ENCODE data around the gene MED19.
"Not testable (repeated sequence)": the region's sequence is repeated elsewhere in the genome, so short reads cannot be mapped to it uniquely, and the experiment has no call there.

MED19 gene

GRCh38 chr11:57712256-57713150 is 488 bp upstream of the MED19 start, which contains the start of gene TMX2:
Gene TMX2 (plus strand): TSS chr11:57712593. CDS start chr11:57712619, 26 bp downstream.
- in situ Hi-C loops (cut with HindIII; ENCODE audit: low pct_ligation_motif_present, low pct_unique_long_range_greater_than_20kb, low sequenced_read_pairs) = no loop called here
- peak; percentile 97 for DNase-seq

GRCh38 chr11:57709802-57710367 is 2.1 kb downstream of the MED19 start:
- in situ Hi-C loops (cut with HindIII; ENCODE audit: low pct_ligation_motif_present, low pct_unique_long_range_greater_than_20kb, low sequenced_read_pairs) = no loop called here
- no peak for DNase-seq

DNA sequence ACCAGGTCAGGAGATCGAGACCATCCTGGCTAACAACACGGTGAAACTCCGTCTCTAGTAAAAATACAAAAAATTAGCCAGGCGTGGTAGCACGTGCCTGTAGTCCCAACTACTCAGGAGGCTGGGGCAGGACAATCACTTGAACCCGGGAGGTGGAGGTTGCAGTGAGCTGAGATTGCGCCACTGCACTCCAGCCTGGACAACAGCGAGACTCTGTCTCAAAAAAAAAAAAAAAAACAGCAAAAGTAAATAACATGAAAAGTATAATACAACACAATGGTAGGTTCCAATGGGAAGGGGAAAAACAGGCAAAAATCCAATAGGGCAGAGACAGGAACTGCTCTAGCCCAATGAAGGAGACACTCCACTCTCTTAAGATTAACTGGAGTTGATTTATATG is 6.6 kb downstream of the MED19 start:
- DNase-seq; in situ Hi-C loops (cut with HindIII; ENCODE audit: low pct_ligation_motif_present, low pct_unique_long_range_greater_than_20kb, low sequenced_read_pairs): not testable (repeated sequence)

DNA sequence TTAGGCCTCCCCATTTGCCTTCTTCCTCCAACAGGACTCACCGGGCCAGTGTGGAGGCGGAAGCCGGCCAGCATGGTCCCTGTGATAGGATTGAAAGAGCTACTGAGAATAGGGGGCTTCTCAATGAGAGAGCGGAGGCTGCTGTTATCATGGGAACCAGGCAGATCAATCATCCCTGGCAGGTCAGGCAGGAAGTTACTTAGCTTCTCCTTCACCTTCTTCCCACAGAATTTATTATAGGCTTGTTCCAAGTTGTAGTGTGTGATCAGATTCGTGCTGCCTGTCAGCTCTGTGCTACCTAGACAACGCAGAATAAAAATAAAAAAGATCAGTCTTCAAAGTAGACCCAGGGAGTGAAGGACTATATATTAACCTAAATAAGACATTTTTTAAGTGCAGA is 7.1 kb downstream of the MED19 start:
- in situ Hi-C loops (cut with HindIII; ENCODE audit: low pct_ligation_motif_present, low pct_unique_long_range_greater_than_20kb, low sequenced_read_pairs) = no loop called here
- no peak for DNase-seq

DNA sequence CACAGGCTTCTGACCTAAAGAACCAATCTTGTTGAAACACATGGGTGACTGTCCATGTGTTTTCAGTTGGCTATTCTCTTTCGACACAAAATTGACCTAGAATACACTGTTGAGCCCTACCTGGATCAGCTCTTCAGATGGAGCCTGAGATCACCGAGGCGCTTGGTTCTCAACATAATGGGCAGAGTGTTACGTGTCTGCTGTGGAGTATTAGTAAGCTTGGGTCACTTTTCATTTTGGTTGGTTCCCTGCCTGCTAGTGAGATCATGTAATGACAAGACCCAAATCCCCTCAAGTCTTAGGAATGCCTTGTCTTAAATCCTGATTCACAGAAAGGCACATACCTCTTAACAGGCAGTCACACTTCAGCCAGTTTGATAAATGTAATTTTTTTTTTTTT is 8.7 kb downstream of the MED19 start:
- in situ Hi-C loops (cut with HindIII; ENCODE audit: low pct_ligation_motif_present, low pct_unique_long_range_greater_than_20kb, low sequenced_read_pairs) = no loop called here
- no peak for DNase-seq

- in situ Hi-C loops (cut with HindIII; ENCODE audit: low pct_ligation_motif_present, low pct_unique_long_range_greater_than_20kb, low sequenced_read_pairs) = no loop called here
- DNase-seq = no peak
These were observed 11.6 kb downstream of the MED19 start for GRCh38 chr11:57700425-57700824.

- DNase-seq = no peak
- in situ Hi-C loops (cut with HindIII; ENCODE audit: low pct_ligation_motif_present, low pct_unique_long_range_greater_than_20kb, low sequenced_read_pairs) = no loop called here
These were observed 12.2 kb downstream of the MED19 start for GRCh38 chr11:57699813-57700212.

DNA sequence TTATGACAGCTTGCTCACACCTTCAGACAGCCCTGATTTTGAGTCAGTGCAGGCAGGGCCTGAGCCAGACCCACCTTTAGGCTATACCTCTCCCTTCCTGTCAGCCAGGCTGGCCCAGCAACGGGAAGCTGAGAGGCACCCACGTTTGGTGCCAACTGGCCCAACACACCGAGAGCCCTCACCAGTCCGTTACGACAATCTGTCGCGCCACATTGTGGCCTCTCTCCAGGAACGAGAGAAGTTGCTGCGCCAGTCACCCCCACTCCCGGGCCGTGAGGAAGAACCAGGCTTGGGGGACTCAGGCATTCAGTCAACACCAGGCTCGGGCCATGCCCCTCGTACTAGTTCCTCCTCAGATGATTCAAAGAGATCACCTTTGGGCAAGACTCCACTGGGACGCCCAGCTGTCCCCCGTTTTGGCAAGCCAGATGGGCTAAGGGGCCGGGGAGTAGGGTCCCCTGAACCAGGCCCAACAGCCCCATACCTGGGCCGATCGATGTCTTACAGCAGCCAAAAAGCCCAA is 13.1 kb downstream of the MED19 start:
- no peak for DNase-seq
- in situ Hi-C loops (cut with HindIII; ENCODE audit: low pct_ligation_motif_present, low pct_unique_long_range_greater_than_20kb, low sequenced_read_pairs) = no loop called here

- DNase-seq; in situ Hi-C loops (cut with HindIII; ENCODE audit: low pct_ligation_motif_present, low pct_unique_long_range_greater_than_20kb, low sequenced_read_pairs): not testable (repeated sequence)
These were observed 21.5 kb downstream of the MED19 start for GRCh38 chr11:57690474-57690873.

DNA sequence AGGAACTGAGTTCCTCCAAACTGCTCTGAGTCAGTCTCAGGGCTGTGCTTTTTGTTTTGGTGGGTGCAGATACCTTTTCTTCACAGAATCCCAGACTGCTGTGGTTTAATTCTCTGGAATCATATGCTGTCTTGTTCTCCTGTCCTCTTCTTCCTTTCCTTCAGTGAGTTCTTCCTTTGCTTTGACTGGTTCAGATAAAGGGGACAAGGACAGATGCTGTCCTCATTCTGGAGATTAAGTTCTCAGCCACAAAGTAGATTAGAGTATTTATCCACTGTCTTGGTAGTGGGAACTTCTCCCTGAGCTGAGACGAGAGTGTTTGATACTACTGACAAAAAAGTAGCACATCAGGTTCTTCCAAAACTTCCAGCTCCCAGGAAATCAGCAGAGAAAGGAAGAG is 30.8 kb downstream of the MED19 start:
- no peak for DNase-seq
- in situ Hi-C loops (cut with HindIII; ENCODE audit: low pct_ligation_motif_present, low pct_unique_long_range_greater_than_20kb, low sequenced_read_pairs) = no loop called here

- in situ Hi-C loops (cut with HindIII; ENCODE audit: low pct_ligation_motif_present, low pct_unique_long_range_greater_than_20kb, low sequenced_read_pairs) = no loop called here
- DNase-seq = peak; percentile 35
These were observed 31.5 kb downstream of the MED19 start for GRCh38 chr11:57680552-57680874.

- DNase-seq = no peak
- in situ Hi-C loops (cut with HindIII; ENCODE audit: low pct_ligation_motif_present, low pct_unique_long_range_greater_than_20kb, low sequenced_read_pairs) = no loop called here
These were observed 32.6 kb downstream of the MED19 start for GRCh38 chr11:57679396-57679795.

DNA sequence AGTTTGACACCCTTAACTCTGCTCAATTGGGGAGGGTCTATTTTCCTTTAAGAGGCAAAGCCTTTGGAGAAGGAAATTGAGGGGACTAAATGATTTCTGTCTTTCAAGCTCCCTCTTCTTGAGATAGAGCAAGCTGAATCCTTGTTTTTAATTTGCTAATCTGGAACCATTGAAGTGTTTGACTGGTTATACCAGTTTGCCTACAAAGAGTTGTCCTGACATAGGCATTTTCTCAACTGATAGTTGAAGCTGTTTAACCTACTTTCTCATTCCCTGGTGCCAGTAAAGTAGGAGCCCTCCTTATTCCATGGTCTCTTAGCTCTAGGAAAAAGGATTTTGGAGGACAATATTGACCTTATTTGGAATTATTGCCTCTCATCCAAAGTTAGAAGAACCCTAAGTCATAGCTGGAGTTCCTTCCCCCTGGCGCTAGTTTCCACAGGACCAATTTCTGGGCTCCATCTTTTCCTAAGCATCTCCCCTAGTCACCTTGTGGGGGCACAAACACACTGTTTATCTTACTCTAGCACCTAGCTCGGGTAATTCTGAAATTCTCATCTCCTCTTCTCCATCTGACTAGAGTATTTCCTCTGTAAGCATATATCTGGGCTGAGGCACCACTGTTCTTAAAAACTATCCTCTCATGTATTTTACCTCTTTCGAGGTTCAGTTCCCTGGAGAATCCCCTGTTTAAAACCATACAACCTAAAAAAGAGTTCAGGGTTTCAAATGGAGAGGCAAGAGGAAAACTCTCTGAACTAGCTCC is 36.7 kb downstream of the MED19 start:
- in situ Hi-C loops (cut with HindIII; ENCODE audit: low pct_ligation_motif_present, low pct_unique_long_range_greater_than_20kb, low sequenced_read_pairs) = no loop called here

DNA sequence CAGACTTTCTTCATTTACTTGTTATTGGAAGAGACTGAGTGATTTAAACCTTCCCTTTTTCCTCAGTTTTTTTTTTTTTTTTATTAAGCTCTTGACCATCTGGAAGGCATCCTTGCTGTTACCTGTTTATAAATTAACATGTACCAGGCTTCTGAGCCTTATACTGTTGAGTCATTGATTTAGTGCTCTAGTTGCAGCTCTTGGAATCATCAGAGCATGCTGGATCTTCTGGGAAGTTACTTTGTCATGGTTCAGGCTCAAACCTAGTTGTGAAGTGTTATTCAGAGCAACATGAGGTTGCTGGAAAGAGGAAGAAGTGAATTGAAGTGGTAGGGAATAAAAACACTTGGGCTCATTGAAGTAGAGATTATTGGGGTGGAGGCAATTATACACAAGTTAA is 37.8 kb downstream of the MED19 start:
- in situ Hi-C loops (cut with HindIII; ENCODE audit: low pct_ligation_motif_present, low pct_unique_long_range_greater_than_20kb, low sequenced_read_pairs) = no loop called here

More for the DNA sequence above, 36.7 kb downstream of the MED19 start:
- DNase-seq = no peak

DNA sequence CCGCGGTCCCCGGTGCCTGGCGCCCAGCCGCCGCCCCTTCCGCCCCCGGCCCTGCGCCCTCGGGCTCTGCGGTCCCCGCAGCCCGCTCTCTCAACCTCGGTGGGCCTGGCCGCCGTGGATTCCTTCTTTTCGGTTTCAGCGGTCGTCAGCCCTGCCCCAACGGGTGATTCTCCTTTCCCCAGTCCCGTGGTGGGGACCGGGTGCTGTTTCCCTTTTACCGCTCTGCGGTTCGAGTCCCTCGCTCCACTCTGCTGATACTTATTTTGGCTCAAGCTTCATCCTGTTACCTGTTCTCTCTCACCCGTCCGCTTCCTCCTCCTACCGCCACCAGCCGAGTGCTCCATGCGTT is 43.6 kb downstream of the MED19 start:
- DNase-seq = no peak
- in situ Hi-C loops (cut with HindIII; ENCODE audit: low pct_ligation_motif_present, low pct_unique_long_range_greater_than_20kb, low sequenced_read_pairs) = no loop called here

More for the DNA sequence above, 37.8 kb downstream of the MED19 start:
- DNase-seq = peak; percentile 81

GRCh38 chr11:57667736-57668433 is 44.1 kb downstream of the MED19 start, which contains the start of gene ZDHHC5:
Gene ZDHHC5 (plus strand): TSS chr11:57668114. CDS start chr11:57673091, 4,977 bp downstream.
- in situ Hi-C loops (cut with HindIII; ENCODE audit: low pct_ligation_motif_present, low pct_unique_long_range_greater_than_20kb, low sequenced_read_pairs) = no loop called here
- peak; percentile 96 for DNase-seq

DNA sequence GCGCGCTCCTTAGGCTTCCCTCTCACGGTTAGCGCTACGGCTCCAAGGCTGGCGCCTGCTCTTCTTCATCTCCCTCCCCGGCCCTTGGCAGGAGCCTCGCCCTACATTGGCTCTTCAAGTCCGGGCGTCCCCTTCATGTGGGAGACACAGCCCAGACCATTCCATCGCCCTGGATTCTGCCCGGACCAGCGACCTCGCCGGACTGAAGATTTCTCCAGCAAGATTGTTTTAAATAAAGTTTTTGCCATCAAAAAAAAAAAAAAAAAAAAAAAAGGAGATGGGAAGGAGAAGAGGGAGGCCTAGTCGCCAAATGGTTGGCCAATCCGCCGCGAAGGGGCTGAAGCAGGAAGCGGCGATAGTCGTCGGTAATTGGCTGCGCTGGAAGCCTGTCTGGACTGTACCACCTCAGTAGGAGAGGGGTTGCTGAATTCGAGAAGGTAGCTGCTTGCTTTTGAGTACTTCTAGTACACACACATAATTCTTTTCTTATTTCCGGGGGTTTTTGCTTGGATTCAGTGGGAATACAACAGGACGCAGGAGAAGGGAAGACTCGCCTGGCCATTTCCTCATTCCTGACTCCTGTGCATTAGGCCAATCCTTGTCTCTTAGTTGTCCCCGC is 44.8 kb downstream of the MED19 start:
- DNase-seq = peak; percentile 96
- in situ Hi-C loops (cut with HindIII; ENCODE audit: low pct_ligation_motif_present, low pct_unique_long_range_greater_than_20kb, low sequenced_read_pairs) = no loop called here

GRCh38 chr11:57663975-57664374 is 48.0 kb downstream of the MED19 start:
- in situ Hi-C loops (cut with HindIII; ENCODE audit: low pct_ligation_motif_present, low pct_unique_long_range_greater_than_20kb, low sequenced_read_pairs) = no loop called here
- DNase-seq = no peak

Measured in ACHN (cell line).